ENCODE measurements around the gene NRAP. TPM values are rescaled to one million over a fixed set of nuclear protein-coding genes. Genes with fewer than 3 reads are reported as not detected.

The NRAP gene
- total and polyA plus RNA-seq, 2 experiments from 2014 or later = not detected

DNA sequence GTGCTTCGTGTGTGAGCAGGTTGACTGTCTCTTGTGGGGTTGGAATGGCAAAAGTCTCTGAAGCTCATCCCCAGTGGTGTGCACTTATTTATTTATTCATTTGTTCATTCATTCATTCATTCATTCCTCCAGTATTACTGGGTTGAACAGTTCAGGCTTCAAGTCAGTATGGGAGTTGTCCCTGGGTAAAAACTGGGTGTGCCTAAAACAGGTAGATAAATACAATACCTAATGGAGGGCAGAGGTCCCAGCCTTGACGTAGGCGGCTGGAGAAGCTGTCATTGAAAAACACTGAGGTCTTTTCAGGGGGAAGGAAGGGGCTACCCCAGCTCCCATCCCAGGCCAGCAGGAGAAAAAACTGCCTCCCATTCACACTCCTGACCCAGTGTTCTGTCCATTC lies 26.9 kb upstream of the NRAP start:
- no peaks in the 10 kb centered on the region for H3K27me3 Mint-ChIP-seq (ENCODE audit: insufficient read depth, low read depth, poor library complexity)
- TF ChIP-seq NANOG (IDR thresholded peaks at IDR 0.05; ENCODE audit: borderline replicate concordance) (no peak), REST (IDR thresholded peaks at IDR 0.05; ENCODE audit: unreplicated experiment) (no peak), EZH2phosphoT487 (IDR thresholded peaks at IDR 0.05; ENCODE audit: unreplicated experiment) (no peak), ZNF331 (CRISPR knock-in tag; IDR thresholded peaks at IDR 0.05; ENCODE audit: low read depth) (no peak), CREB1 (CRISPR knock-in tag; IDR thresholded peaks at IDR 0.05; ENCODE audit: low read depth) (no peak), EZH2 (IDR thresholded peaks at IDR 0.05; ENCODE audit: low read depth, unreplicated experiment) (no peak), STAT1 (IDR thresholded peaks at IDR 0.05; ENCODE audit: unreplicated experiment) (no peak)
- TF ChIP-seq, protein P1, sequence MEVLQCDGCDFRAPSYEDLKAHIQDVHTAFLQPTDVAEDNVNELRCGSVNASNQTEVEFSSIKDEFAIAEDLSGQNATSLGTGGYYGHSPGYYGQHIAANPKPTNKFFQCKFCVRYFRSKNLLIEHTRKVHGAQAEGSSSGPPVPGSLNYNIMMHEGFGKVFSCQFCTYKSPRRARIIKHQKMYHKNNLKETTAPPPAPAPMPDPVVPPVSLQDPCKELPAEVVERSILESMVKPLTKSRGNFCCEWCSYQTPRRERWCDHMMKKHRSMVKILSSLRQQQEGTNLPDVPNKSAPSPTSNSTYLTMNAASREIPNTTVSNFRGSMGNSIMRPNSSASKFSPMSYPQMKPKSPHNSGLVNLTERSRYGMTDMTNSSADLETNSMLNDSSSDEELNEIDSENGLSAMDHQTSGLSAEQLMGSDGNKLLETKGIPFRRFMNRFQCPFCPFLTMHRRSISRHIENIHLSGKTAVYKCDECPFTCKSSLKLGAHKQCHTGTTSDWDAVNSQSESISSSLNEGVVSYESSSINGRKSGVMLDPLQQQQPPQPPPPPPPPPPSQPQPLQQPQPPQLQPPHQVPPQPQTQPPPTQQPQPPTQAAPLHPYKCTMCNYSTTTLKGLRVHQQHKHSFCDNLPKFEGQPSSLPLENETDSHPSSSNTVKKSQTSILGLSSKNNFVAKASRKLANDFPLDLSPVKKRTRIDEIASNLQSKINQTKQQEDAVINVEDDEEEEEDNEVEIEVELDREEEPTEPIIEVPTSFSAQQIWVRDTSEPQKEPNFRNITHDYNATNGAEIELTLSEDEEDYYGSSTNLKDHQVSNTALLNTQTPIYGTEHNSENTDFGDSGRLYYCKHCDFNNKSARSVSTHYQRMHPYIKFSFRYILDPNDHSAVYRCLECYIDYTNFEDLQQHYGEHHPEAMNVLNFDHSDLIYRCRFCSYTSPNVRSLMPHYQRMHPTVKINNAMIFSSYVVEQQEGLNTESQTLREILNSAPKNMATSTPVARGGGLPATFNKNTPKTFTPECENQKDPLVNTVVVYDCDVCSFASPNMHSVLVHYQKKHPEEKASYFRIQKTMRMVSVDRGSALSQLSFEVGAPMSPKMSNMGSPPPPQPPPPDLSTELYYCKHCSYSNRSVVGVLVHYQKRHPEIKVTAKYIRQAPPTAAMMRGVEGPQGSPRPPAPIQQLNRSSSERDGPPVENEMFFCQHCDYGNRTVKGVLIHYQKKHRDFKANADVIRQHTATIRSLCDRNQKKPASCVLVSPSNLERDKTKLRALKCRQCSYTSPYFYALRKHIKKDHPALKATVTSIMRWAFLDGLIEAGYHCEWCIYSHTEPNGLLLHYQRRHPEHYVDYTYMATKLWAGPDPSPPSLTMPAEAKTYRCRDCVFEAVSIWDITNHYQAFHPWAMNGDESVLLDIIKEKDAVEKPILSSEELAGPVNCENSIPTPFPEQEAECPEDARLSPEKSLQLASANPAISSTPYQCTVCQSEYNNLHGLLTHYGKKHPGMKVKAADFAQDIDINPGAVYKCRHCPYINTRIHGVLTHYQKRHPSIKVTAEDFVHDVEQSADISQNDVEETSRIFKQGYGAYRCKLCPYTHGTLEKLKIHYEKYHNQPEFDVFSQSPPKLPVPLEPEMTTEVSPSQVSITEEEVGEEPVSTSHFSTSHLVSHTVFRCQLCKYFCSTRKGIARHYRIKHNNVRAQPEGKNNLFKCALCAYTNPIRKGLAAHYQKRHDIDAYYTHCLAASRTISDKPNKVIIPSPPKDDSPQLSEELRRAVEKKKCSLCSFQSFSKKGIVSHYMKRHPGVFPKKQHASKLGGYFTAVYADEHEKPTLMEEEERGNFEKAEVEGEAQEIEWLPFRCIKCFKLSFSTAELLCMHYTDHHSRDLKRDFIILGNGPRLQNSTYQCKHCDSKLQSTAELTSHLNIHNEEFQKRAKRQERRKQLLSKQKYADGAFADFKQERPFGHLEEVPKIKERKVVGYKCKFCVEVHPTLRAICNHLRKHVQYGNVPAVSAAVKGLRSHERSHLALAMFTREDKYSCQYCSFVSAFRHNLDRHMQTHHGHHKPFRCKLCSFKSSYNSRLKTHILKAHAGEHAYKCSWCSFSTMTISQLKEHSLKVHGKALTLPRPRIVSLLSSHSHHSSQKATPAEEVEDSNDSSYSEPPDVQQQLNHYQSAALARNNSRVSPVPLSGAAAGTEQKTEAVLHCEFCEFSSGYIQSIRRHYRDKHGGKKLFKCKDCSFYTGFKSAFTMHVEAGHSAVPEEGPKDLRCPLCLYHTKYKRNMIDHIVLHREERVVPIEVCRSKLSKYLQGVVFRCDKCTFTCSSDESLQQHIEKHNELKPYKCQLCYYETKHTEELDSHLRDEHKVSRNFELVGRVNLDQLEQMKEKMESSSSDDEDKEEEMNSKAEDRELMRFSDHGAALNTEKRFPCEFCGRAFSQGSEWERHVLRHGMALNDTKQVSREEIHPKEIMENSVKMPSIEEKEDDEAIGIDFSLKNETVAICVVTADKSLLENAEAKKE (CRISPR knock-in tag; IDR thresholded peaks at IDR 0.05) = no peak
- Histone ChIP-seq H3K4me2 (no peak overlapping the region), H3K9me2 (ENCODE audit: insufficient read depth) (0 out of 2 replicates have a peak, but pooled peaks cover 3% of the 10 kb centered on the region), H3F3A (replicated peaks; ENCODE audit: low read depth) (no peaks in the 10 kb centered on the region), H3K27ac (ENCODE audit: low read depth) (no peak overlapping the region), H3K36me3 (ENCODE audit: insufficient read depth) (no peaks in the 10 kb centered on the region), H3K4me1 (ENCODE audit: insufficient read depth) (peaks cover 17% of the 10 kb centered on the region; the same call in 1 of the 2 replicates), H3K27me3 (ENCODE audit: insufficient read depth) (no peaks in the 10 kb centered on the region), H3K79me2 (replicated peaks; ENCODE audit: insufficient read depth) (peaks cover 12% of the 10 kb centered on the region; the same call in 1 of the 2 replicates), H2AFZ (no peak overlapping the region), H3K4me3 (no peak overlapping the region), H4K20me1 (replicated peaks; ENCODE audit: insufficient read depth) (no peaks in the 10 kb centered on the region; the same call in 1 of the 2 replicates)
- H3K27ac Mint-ChIP-seq = no peak overlapping the region
- H3K4me1 Mint-ChIP-seq = peaks cover 16% of the 10 kb centered on the region
- H3K4me3 Mint-ChIP-seq = no peak overlapping the region
- ATAC-seq = no peak
- no peak for DNase-seq (ENCODE audit: low spot score)
- H3K9me3 Mint-ChIP-seq = peaks cover 20% of the 10 kb centered on the region
- peaks cover 32% of the 10 kb centered on the region for H3K36me3 Mint-ChIP-seq (ENCODE audit: low read depth)

All from GM23338 (cell line).